ENCODE data around the gene MAP2K1.

Gene MAP2K1

DNA sequence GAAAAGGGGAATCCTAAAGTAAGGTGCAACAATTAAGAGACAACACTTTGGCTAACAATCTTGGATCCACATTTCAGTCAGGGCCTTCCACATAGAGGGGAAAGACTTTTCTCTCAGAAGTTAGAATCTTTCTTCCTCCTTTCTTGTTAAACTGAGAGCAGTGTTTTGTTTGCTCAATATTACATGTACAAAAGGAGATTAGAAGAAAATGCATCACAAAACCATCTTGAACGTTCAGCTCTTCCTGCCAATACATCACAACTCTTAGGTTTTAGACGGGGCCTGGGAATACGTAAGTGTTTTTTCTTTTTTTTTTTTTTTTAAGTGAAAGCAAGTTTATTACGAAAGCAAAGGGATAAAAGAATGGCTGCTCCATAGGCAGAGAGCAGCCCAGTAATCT lies 39.1 kb downstream of the MAP2K1 start:
- no peak for DNase-seq (ENCODE audit: low spot score)
- Histone ChIP-seq H3K4me3 (no peak overlapping the region), H3K27ac (no peak overlapping the region)
- TF ChIP-seq, protein P1, sequence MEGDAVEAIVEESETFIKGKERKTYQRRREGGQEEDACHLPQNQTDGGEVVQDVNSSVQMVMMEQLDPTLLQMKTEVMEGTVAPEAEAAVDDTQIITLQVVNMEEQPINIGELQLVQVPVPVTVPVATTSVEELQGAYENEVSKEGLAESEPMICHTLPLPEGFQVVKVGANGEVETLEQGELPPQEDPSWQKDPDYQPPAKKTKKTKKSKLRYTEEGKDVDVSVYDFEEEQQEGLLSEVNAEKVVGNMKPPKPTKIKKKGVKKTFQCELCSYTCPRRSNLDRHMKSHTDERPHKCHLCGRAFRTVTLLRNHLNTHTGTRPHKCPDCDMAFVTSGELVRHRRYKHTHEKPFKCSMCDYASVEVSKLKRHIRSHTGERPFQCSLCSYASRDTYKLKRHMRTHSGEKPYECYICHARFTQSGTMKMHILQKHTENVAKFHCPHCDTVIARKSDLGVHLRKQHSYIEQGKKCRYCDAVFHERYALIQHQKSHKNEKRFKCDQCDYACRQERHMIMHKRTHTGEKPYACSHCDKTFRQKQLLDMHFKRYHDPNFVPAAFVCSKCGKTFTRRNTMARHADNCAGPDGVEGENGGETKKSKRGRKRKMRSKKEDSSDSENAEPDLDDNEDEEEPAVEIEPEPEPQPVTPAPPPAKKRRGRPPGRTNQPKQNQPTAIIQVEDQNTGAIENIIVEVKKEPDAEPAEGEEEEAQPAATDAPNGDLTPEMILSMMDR (IDR thresholded peaks at IDR 0.05), result no peak

DNA sequence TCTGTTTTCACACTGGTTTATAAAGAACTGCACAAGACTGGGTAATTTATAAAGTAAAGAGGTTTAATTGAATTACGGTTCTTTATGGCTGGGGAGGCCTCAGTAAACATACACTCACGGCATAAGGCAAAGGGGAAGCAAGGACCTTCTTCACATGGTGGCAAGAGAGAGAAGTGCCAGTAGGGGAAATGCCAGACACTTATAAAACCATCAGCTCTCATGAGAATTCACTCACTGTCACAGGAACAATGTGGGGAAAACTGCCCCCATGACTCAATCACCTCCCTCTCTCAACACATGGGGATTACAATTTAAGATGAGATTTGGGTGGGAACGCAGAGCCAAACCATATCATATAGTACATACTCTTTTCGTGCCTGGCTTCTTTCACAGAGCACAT lies 42.4 kb downstream of the MAP2K1 start:
- Histone ChIP-seq H3K4me3 (no peak overlapping the region), H3K27ac (peak overlapping the region in 1 of 2 donors; percentile 22)
- TF ChIP-seq, protein P1 (IDR thresholded peaks at IDR 0.05), result no peak
- DNase-seq (ENCODE audit: low spot score), result no peak

DNA sequence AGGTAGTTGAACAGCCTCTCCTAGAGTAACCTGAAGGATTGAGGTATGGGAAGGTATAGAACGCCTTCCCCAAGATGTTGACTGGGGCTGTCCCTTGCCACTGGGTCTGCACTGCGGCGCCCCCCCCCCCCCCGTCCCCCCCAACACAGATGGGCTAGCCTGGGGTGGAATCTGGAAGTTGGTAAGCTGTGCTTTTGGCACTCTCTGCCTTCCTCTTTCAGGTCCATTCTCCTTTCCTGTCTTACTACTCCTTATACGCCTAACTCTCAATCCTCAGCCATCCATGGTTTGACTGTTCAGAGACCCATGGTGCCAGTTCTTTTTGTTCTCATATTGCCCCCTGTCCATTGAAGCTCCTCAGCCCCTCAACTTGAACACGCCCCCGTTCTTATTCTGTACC lies 42.8 kb downstream of the MAP2K1 start:
- Histone ChIP-seq H3K27ac (peak overlapping the region in 1 of 2 donors; percentile 22), H3K4me3 (no peak overlapping the region)
- DNase-seq (ENCODE audit: low spot score), result no peak
- TF ChIP-seq, protein P1 (IDR thresholded peaks at IDR 0.05), result no peak

DNA sequence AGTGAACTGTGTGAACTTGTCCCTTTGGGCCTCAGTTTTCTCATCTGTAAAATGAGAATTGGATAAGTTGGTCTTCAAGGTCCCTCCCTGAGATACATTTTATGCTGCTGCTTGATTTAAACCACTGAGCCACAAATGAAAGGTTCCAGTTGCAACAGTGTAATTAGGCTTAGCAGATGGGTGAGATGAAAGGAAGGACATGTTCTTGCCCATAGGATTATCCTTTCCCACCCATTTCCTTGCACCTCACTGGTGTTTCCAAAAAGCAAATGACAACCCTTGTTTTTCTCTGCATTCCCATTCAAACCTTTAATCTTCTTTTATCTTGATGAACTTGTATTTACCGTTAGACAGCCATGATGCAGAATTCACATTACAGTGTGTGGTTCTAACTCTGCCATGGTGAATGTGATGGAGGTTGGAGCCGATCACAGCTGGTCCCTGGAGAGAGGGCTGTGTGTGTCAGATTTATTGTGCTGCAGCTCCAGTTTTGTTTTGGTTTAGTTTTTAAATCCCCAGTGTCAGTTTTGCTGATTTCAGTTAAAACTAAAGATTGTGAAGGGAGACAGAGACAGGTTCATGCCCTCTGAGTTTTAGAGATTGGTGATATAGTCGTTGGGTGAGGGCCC lies 44.0 kb downstream of the MAP2K1 start:
- TF ChIP-seq, protein P1 (IDR thresholded peaks at IDR 0.05), result no peak
- no peak for DNase-seq (ENCODE audit: low spot score)
- H3K27ac ChIP-seq, result no peak overlapping the region
- no peak overlapping the region for H3K4me3 ChIP-seq

DNA sequence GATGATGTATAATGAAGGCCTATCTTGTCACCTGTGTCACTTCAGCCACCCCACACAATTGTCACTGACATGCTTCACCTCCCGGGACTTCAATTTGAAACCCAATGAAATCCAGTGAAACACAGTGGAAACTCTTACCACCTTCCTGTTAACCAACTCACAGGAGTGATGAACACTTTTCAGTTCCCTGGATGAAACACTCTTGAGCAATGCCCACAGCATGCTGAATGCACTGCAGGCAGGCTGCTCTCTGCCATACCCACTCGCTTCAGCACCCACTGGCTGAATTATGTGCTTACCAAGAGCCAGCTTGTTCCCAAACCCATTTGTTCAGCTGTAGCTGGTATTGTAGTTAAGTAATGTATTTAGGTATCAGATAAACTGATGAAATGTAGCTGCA lies 47.0 kb downstream of the MAP2K1 start:
- H3K27ac ChIP-seq, result no peak overlapping the region
- TF ChIP-seq, protein P1 (IDR thresholded peaks at IDR 0.05), result no peak
- DNase-seq (ENCODE audit: low spot score), result no peak

DNA sequence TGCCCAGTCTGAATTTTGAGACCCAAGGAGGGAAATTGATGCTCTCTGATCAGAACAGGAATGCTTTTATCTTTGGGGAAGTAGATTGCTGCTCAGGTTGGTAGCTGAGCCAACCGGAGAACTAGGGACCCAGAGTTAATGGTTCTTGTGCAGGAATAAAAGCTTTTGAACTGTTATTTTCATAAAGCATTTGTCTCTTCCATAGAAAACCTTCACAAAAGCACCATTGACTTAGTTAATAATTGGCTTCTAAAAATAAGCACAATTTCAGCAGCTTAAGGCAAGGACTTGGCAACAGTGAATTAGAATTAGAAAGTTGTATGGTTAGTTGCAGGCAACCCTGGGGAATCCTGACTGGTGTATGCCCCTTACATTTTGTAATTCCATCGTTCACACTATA lies 53.8 kb downstream of the MAP2K1 start:
- Histone ChIP-seq H3K27ac (no peak overlapping the region), H3K4me3 (no peak overlapping the region)
- no peak for DNase-seq (ENCODE audit: low spot score)
- TF ChIP-seq, protein P1 (IDR thresholded peaks at IDR 0.05), result no peak

More for the DNA sequence above, 47.0 kb downstream of the MAP2K1 start:
- no peak overlapping the region for H3K4me3 ChIP-seq

DNA sequence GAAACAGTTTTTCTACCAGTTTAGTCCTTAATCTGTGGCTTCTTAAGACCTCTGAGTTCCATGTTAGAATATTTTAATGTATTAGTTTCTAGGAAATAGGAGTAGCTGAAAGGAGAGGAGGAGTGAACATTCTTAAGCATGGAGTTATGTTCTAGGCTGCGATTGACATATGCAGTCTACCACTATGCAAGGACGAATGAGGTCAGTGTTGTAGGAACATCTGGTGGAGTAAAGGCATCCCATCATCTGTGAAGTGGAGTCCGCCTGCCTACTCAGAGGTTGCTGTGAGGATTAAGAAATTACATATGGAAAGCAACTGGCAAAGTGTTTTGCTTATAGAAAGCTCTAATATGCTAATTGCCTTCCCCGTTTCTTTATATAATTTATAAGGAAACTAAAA lies 65.7 kb downstream of the MAP2K1 start:
- TF ChIP-seq, protein P1 (IDR thresholded peaks at IDR 0.05), result no peak
- no peak overlapping the region for H3K4me3 ChIP-seq
- H3K27ac ChIP-seq, result no peak overlapping the region
- no peak for DNase-seq (ENCODE audit: low spot score)

Data from coronary artery (tissue), 2 donors.